Fibroblast of villous mesenchyme (primary cell): Measurements from ENCODE around the gene OXSR1. TPM values are rescaled to one million over a fixed set of nuclear protein-coding genes. Genes with fewer than 3 reads are reported as not detected.
"Not testable (repeated sequence)": the region's sequence is repeated elsewhere in the genome, so short reads cannot be mapped to it uniquely, and the experiment has no call there.

Experiments
- DNase-seq: peaks from one replicate; pipeline ENCODE4 v3.0.0-alpha.2; 2010; ENCODE audit warnings: low read depth
- H3K4me3 ChIP-seq: 2 replicates; pipeline ENCODE4 v1.5.1; 2011; ENCODE audit warnings: low read depth, mild to moderate bottlenecking, low read length
- total RNA-seq: library from RNA; depleted of rRNA; stranded (reverse); fragments of >200 nt; gene quantifications from 2 replicates; pipeline ENCODE4 v1.2.3, GENCODE V29; 2012
- TF ChIP-seq, protein P1 (sequence below): IDR thresholded peaks from 2 replicates; pipeline ENCODE4 v1.5.1; 2012; ENCODE audit warnings: low read depth, mild to moderate bottlenecking, low read length; ENCODE audit not compliant: insufficient read depth

OXSR1 gene
- total RNA-seq, 1 donor: 68.2 TPM

DNA sequence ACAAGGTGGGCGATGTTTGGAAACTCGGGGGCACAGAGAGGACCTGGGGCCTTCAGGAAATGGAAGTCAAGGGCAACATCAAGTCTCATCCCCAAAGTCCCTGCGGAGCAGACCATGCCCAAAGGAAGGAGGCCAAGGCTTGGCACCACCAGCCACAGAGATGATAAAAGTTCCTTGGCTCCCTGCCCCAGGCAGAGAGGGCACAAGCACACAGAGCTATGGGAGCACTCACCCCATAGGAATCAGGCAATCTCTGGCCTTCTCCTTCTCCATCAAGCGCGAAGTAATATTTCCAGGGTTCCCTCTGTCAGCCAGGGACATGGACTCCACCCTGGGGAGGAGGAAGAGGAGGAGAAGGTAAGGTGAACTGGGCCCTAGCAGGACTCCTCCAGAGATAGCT lies 36.3 kb upstream of the OXSR1 start:
- DNase-seq: no peak
- no peak overlapping the region for H3K4me3 ChIP-seq

DNA sequence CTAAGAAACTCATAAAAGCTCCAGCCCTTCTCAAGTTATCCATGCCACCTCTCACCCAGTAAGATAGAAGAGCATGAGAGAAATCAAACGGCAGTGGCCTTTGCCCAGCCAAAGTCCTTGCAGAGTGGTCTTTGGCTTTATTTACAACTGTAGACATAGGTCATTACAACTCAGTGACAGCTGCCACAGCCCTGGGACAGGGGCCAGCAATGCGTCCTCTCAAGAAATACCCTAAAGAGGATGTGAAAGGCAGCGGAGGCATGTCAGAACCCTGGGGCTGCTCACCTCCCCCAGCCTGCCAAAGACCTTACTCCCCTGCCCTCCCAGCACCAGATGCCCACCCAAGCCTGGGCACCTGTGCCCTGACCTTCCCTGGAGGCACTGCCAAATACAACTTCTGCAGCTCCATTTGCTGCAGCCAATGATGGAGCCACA lies 34.7 kb upstream of the OXSR1 start:
- DNase-seq: no peak
- no peak overlapping the region for H3K4me3 ChIP-seq
- TF ChIP-seq, protein P1, sequence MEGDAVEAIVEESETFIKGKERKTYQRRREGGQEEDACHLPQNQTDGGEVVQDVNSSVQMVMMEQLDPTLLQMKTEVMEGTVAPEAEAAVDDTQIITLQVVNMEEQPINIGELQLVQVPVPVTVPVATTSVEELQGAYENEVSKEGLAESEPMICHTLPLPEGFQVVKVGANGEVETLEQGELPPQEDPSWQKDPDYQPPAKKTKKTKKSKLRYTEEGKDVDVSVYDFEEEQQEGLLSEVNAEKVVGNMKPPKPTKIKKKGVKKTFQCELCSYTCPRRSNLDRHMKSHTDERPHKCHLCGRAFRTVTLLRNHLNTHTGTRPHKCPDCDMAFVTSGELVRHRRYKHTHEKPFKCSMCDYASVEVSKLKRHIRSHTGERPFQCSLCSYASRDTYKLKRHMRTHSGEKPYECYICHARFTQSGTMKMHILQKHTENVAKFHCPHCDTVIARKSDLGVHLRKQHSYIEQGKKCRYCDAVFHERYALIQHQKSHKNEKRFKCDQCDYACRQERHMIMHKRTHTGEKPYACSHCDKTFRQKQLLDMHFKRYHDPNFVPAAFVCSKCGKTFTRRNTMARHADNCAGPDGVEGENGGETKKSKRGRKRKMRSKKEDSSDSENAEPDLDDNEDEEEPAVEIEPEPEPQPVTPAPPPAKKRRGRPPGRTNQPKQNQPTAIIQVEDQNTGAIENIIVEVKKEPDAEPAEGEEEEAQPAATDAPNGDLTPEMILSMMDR: no peak

More for the DNA sequence above, 36.3 kb upstream of the OXSR1 start:
- TF ChIP-seq, protein P1: no peak

DNA sequence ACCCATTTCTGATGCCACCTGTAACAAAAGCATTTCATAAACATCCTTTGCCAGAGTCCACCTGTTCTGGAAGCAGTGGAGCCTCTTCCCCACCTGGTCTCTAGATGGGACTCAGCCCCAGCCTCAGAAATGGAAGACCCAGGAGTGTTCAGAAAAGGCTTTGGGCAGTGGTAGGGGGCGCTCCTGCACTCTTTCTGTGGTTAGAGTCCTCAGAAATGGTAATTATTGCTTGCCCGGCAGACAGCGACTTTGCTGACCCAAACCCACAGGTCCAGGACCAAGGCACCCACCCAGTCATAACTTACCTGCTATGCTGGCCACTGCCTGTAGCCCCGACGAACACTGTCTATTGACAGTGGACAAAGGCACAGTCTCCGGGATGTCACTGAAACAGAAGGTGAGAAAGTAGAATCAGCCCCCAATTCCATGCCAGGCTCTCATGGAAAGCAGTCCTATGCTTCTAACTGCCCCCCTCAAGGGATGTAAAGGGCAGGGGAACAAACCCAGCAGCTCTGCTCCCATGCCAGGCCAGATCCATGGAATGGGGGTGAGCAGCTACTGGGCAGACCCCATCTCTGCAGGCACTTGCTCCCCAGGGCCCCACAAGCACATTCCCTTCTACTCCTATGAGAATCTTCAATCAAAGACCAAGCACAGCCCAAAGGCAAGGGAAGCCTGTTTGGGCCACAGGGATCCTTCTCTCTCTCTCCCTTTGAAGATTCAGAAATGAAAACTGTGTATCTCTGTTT lies 33.5 kb upstream of the OXSR1 start:
- TF ChIP-seq, protein P1: peak; percentile 71

DNA sequence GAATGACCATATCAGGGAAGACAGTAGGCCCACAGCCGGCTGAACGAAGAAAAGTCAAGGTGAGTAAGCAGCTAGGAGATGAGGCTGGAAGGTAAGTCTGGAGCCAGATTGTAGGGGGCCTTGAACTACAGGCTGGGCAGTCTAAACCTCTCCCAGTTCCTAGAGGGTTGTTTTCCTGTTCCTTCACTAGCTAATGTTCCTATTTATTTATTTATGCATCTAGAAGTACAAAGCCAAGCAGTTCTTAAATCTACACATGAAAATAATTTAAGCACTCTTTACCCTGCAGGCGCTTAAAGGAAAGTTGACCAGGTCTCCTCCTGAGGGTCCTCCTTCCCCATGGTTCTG lies 32.2 kb upstream of the OXSR1 start:
- H3K4me3 ChIP-seq: no peak overlapping the region
- TF ChIP-seq, protein P1: no peak
- DNase-seq: no peak

More for the DNA sequence above, 33.5 kb upstream of the OXSR1 start:
- DNase-seq: peak; percentile 45
- H3K4me3 ChIP-seq: no peak overlapping the region

DNA sequence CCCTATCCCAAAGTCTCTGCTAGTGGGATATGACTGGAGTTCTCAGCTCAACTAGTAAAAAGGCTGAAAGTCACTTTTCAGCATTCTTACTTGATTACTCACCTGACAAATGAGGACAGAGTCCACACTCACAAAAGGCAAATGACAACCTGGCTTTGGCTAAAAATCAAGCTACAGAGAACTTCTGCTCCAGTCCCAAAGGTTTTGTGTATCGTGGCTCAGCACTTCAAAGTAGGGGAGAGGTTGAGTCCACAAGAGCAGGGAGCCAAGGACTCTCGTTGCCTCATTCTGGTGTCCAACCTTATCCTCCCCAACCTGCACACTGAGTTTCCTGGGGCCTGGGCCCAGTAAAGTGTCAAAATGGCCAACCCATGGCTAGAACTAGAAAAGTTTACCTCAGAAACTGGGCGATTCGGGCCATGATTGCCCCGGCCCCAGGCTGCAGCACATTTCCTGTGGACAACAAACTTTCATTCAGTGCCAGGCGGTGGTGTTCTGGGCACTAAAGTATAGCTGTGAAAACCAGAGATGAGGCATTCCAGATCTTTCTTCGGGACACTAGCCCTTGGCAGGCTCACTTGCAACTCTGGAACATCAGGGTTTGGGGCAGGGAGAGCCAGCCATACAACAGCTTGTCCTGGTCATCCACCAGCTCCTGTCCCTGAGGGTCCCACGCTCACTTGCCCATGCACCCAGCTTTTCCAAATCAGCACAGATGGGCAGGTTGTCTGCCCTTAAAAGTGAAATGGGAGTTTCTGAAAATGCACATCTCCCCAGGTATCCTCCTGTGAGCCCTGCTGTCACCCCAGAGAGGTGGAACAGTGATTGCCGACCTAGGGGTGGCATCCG lies 31.6 kb upstream of the OXSR1 start:
- no peak overlapping the region for H3K4me3 ChIP-seq
- TF ChIP-seq, protein P1: no peak
- no peak for DNase-seq

DNA sequence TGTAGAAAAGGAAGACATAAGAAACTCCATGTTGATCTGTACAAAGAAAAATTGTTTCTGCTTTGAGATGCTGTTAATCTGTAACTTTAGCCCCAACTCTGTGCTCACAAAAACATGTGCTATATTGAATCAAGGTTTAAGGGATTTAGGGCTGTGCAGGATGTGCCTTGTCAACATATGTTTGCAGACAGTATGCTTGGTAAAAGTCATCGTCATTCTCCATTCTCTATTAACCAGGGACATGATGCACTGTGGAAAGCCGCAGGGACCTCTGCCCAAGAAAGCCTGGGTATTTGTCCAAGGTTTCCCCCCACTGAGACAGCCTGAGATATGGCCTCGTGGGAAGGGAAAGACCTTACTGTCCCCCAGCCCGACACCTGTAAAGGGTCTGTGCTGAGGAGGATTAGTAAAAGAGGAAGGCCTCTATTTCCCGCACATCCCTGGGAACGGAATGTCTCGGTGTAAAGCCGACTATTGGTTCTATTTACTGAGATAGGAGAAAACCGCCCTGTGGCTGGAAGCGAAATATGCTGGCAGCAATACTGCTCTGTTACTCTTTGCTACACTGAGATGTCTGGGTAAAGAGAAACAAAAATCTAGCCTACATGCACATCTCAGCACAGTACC lies 30.7 kb upstream of the OXSR1 start:
- not testable (repeated sequence) for DNase-seq, H3K4me3 ChIP-seq

DNA sequence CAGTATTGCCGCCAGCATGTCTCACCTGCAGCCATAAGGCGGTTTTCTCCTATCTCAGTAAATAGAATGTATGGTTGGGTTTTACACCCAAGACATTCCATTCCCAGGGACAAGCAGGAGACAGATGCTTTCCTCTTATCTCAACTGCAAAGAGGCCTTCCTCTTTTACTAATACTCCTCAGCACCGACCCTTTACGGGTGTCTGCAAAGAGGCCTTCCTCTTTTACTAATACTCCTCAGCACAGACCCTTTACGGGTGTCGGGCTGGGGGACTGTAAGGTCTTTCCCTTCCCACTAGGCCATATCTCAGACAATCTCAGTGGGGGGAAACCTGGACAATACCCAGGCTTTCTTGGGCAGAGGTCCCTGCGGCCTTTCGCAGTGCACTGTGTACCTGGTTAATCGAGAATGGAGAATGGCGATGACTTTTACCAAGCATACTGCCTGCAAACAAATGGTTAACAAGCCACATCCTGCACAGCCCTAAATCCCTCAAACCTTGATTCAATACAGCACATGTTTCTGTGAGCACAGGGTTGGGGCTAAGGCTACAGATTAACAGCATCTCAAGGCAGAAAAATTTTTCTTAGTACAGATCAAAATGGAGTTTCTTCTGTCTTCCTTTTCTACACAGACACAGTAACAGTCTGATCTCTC lies 29.6 kb upstream of the OXSR1 start:
- peak; percentile 5 for DNase-seq
- H3K4me3 ChIP-seq: peak overlapping the region; percentile 71
